Stimulated activated CD8-positive, alpha-beta memory T cell treated with anti-CD3 and anti-CD28 coated beads, Interleukin-15, amount 100 ng/mL, for 48 hours (primary cell): ENCODE measurements around the gene IGFBP4.
"Not testable (repeated sequence)": the region's sequence is repeated elsewhere in the genome, so short reads cannot be mapped to it uniquely, and the experiment has no call there.

Experiments
- DNase-seq, 2 donors: peaks; one replicate each; pipeline ENCODE4 v3.0.0-alpha.2; 2020; ENCODE audit warnings: low read depth in 2 of 2

IGFBP4 gene

GRCh38 chr17:40443196-40443987 lies at the start of gene IGFBP4:
Gene IGFBP4 (plus strand): TSS chr17:40443450. CDS start chr17:40443736, 286 bp downstream.
- peak; percentile 50 to 58 for DNase-seq

GRCh38 chr17:40399185-40399584 lies 44.1 kb upstream of the IGFBP4 start:
- DNase-seq = no peak

DNA sequence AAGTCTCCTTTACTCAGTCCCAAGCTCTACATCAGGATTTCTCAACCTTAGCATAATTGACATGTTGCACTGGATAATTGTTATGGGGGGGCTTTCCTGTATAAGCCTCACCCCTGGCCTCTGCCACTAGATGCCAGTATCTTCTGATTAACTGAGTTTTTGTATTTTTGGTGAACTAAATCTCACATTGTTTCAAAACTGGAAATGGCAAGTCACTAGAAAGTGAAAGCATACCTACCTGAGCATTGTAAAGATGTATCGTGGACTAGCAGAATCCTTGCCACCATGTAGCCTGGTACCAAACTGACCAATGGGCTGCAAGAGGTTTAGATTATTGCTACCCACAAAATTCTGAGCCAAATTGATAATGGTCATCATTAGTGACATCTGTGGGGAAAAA lies 40.6 kb upstream of the IGFBP4 start:
- no peak for DNase-seq

DNA sequence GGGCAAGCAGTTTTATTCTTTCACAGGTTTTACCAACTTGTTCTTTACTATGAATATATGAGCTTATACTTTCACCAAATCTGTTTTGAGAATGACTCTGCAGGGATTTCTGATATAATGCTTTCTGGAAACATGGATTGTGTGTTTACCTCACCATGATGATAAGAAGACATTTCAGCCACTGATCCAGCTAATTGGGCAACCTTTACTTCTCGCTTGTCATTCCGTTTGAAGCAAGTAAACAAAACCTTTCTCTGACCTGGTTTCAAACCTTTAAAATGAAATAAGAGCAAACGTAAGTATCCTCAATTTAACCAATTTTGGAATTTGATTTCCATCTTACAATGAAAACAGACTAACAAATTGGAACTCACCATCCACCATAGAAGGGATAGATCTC lies 39.2 kb upstream of the IGFBP4 start:
- DNase-seq = no peak

DNA sequence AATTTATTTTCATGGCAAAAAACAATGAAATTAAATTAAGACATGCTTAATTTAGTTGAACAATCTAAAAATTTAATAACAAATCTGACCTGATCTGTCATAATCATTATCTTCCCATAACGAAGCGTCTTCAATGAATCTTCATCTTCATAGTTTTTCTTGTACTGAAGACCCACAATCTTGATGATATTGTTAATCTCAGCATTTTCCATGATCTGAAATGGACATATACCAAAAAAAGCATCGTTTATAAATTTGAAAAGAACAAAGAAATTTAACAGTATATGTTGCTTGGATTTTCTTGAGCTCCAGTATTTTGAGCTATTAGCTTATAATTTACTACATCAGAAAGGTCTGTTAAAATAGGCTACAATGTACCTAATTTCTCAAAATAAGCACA lies 35.8 kb upstream of the IGFBP4 start:
- no peak for DNase-seq

GRCh38 chr17:40409540-40409939 lies 33.7 kb upstream of the IGFBP4 start:
- DNase-seq = not testable (repeated sequence)

GRCh38 chr17:40410082-40410481 lies 33.2 kb upstream of the IGFBP4 start:
- DNase-seq = no peak

DNA sequence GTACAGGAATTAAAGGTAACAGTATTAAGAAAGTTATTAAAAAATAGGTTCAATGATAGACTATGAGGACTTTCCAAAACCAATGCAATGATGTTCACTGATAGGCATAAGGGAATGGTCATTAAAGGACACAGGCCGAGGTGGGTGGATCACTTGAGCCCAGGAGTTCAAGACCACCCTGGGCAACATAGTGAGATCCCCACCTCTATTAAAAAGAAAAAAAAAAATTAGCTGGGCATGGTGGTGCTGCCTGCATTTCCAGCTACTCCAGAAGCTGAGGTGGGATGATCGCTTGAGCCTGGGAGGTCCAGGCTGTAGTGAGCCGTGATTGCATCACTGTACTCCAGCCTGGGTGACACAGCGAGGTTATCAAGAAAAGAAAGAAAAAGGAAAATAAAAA lies 31.4 kb upstream of the IGFBP4 start:
- DNase-seq = no peak

- DNase-seq = no peak
Observed at GRCh38 chr17:40412880-40413279, 30.4 kb upstream of the IGFBP4 start.

DNA sequence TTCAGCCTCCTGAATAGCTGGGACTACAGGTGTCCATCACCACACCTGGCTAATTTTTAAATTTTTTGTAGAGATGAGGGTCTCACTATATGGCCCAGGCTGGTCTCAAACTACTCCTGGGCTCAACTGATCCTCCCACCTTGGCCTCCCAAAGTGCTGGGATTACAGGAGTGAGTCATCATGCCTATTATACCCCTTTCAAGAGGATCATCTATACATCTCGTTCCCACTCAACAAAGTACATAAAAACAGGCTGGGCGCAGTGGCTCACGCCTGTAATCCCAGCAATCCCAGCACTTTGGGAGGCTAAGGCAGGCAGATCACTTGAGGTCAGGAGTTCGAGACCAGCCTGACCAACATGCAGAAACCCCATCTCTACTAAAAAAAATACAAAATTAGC lies 28.9 kb upstream of the IGFBP4 start:
- not testable (repeated sequence) for DNase-seq

DNA sequence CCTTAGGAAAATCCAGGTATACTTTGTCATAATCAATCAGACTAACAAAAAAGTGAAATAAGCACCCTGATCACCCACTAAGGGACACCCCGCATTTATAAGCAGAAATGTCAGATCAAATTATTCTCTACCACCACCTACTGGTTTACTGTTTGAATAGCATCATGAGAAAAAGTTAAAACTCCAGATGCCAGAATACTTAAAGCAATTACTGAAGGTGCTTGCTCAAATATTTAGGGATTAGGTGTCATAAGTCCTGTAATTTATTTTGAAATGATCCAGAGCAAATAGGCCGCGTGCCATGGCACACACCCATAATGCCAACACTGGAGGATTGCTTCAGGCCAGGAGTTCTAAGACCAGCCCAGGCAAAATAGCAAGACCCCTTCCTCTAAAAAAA lies 27.9 kb upstream of the IGFBP4 start:
- DNase-seq = no peak

DNA sequence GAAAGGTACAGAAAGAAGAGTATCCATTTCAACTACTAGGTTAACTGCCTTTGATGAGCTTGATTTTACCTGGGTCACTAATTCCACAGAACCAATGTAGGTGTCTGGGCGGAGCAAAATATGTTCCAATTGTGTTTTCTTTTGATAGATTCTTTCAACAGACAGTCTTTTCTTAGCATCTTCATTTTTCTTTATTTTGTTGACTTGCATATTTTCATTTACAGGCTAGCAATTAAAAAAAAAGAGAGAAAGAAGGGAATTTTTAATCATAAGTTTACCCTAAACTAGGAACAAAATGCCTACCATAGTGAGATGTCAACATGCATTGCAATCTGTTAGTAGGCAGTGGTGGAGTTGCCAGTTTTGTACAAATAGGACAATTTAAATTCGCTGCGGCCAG lies 26.6 kb upstream of the IGFBP4 start:
- no peak for DNase-seq

DNA sequence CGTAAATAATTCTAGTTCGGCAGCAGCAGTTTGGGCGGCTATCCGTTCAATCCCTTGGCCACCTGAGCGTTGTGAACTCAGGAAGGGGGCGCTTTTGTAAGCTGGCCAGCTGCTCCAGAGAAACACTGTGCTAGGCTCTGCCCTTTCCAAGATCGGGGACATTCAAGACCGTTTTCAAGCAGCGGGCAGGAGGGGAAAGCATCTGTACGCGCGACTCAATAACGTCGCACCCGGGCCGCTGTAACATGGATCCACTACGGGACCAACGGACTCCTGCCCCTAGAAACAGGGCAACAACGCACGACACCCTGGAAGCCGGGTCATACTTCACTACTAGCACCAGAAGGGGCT lies 26.0 kb upstream of the IGFBP4 start:
- DNase-seq = no peak

- peak; percentile 89 to 90 for DNase-seq
Observed at GRCh38 chr17:40417609-40418427, 25.4 kb upstream of the IGFBP4 start, which contains the start of gene TOP2A. Gene TOP2A (minus strand): TSS chr17:40417896. CDS start chr17:40417791, 105 bp downstream.

- DNase-seq = no peak
Observed at GRCh38 chr17:40418428-40418706, 24.9 kb upstream of the IGFBP4 start.

GRCh38 chr17:40419559-40420331 lies 23.5 kb upstream of the IGFBP4 start:
- no peak for DNase-seq

DNA sequence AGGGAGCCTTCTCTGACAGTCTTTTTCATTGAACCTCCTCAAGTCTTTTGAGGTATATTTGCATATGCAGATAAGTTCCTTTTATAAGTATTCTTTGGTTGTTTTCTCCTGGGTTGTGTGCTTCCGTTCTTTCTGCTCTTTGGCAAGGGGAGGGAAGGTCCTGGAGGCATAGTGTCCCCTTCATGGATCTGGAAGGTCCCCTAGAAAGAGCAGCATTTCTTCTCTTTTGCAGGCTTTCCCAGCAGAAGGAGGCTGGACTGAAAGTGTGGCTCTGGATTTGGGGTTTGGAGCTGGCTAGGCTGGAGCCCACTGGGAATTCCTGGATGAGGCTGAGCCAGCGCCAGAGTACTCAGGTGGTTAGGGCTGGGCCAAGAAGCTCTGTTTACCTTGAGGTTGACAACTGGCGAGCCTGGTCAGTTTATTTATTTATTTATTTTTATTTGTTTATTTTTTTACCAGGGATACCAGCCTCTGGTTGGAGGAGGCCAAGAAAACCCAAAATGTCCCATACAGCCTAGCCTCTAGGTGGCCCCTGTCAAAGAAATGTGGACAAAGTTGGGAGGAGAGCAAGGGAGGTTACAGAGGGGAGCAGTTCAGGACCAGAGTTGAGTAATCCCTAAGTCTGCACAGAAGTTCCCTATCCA lies 20.1 kb upstream of the IGFBP4 start:
- no peak for DNase-seq

DNA sequence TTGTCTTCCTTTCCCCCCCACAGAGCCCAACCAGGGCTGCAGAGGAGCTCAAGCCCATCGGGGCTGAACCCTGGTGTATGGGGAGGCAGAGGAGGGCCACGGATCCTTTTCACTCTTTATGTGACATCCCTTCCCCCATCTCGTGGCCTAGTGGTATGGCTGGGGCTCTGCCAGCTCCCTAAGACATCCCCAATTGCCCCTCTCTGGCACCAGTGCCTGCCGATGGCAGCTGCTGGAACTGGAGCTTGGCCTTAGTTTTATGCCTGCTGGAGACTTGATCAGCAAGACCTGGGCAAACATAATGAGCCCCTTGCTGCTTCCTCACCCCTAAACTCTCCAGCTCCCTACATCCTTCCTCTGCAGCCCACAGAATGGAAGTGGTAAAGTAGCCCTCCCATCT lies 17.5 kb upstream of the IGFBP4 start:
- no peak for DNase-seq

DNA sequence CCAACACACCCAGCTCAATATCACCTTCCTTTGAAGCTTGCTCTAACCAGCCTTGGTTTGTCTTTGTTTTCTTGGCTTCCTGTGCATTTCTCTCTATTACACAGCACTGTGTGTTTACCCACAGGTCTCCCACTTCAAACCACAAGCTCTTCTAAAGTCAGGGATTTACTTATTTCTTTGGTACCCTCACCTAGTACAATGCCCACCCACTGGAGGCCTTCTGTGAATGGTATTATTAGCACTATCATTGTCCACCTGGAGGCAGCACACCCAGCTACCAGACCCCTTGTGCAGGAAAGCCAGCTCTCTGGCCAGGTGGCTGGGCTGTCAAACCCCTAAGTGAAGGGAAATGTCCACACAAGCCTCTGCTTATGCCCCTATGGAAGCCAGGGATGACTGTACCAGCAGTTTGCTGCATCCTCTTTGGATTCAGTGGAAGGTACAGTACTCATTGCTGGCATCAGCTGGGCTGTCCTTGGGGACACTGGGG lies 16.2 kb upstream of the IGFBP4 start:
- DNase-seq = no peak

- DNase-seq = no peak
Observed at GRCh38 chr17:40430272-40431230, 12.7 kb upstream of the IGFBP4 start.

GRCh38 chr17:40431231-40431602 lies 12.0 kb upstream of the IGFBP4 start:
- DNase-seq = no peak
